ENCODE results near the gene MEF2D.

MEF2D gene

DNA sequence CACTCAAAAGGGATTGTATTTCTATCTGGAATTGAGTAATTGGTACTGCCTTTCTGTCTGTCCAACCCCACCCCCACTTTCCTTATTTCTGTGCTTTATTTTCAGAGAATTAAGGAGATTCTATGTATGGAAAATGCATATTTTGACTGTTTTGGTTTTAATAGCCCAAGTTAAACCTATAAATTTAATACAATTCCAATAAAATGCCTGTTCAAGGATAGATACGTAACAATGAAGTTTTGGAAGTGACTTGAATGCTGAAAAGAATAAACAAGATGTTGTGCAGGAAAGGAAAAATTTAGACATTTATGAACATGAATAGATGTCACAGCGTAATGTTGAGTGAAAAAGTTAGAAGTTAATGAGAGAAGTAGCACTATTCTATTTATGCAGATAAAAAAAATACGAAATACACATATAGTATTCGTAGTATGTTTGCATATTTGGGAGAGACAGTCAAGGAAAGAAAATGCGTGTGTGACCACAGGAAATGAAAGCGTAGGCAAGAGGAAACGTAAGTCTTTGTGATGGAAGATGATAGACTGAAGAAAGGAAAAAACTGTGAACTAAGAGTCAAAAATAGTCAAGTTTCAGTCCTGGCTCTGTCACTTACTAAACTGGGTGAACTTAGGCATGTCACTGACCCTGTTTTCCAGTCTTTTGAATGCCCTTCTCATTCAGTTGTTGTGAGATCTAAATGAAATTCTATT is 62.1 kb downstream of the MEF2D start:
- Histone ChIP-seq H3F3A (ENCODE audit: low read depth) (peaks cover 10% of the 10 kb centered on the region), H3K4me2 (ENCODE audit: low read depth, low read length, poor library complexity, severe bottlenecking) (peak overlapping the region; percentile 77), H3K4me3 (ENCODE audit: low read length, poor library complexity, severe bottlenecking) (peak overlapping the region; percentile 47), H3K9me2 (replicated peaks; ENCODE audit: low read depth, low read length) (no peaks in the 10 kb centered on the region), H3K9me3 (ENCODE audit: insufficient read depth, low read depth, low read length) (no peaks in the 10 kb centered on the region), H3K36me3 (ENCODE audit: insufficient read depth, low read length) (no peaks in the 10 kb centered on the region), H3K27me3 (ENCODE audit: insufficient read depth, low read length, poor library complexity, severe bottlenecking) (no peaks in the 10 kb centered on the region), H4K20me1 (ENCODE audit: insufficient read depth, low read length, poor library complexity, severe bottlenecking) (no peaks in the 10 kb centered on the region), H3K9ac (ENCODE audit: low read depth, low read length, poor library complexity, severe bottlenecking) (peak overlapping the region; percentile 57), H2AFZ (ENCODE audit: low read length) (peak overlapping the region; percentile 29; the same call in 1 of the 2 replicates), H3K79me2 (ENCODE audit: insufficient read depth, low read length) (no peaks in the 10 kb centered on the region), H3K4me1 (ENCODE audit: insufficient read depth, low read length, poor library complexity, severe bottlenecking) (peaks cover 20% of the 10 kb centered on the region)
- no peak for TF ChIP-seq EZH2phosphoT487 (IDR thresholded peaks at IDR 0.05; ENCODE audit: borderline replicate concordance)
- TF ChIP-seq, protein P1, sequence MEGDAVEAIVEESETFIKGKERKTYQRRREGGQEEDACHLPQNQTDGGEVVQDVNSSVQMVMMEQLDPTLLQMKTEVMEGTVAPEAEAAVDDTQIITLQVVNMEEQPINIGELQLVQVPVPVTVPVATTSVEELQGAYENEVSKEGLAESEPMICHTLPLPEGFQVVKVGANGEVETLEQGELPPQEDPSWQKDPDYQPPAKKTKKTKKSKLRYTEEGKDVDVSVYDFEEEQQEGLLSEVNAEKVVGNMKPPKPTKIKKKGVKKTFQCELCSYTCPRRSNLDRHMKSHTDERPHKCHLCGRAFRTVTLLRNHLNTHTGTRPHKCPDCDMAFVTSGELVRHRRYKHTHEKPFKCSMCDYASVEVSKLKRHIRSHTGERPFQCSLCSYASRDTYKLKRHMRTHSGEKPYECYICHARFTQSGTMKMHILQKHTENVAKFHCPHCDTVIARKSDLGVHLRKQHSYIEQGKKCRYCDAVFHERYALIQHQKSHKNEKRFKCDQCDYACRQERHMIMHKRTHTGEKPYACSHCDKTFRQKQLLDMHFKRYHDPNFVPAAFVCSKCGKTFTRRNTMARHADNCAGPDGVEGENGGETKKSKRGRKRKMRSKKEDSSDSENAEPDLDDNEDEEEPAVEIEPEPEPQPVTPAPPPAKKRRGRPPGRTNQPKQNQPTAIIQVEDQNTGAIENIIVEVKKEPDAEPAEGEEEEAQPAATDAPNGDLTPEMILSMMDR (conservative IDR thresholded peaks at IDR 0.05; ENCODE audit: low read length) = no peak

DNA sequence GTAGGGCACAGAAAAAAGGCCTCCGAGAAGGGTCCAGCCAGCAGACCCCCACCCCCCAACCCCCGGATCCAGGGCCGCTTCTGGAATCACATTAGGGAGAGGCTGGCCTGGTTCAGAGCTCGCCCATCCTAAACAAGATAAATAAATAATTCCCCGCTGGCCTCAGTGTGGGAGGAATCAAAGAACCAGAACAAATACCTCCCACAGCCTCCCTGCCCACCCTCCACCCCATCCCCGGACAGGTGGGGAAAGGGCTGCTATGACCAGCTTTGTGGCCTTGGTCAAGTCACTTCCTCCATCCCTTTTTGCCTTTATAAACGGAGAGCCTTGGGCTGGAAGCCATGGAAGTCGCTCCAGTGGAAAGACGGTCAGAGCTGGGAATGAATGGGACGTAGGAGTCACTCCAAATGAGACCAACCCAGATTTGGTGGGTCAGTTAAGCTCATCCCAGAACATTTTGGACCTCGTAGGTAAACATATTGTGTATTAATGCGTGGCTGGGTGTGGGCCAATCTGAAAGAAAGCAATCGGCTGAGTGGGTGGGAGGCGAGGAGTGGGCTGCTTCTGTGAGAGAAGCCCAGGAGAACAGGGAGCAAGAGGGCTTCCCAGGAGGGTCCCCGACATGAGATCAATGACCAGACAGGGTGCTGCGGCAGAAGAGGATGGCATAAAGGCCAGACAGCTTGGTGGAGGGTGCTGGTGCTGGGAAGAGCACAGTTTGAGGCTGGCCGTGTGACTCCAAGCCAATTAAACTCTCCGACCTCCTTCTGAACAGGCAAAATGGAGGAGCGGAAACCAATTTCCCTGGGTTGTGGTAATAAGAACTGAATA is 63.3 kb downstream of the MEF2D start:
- TF ChIP-seq EZH2phosphoT487 (IDR thresholded peaks at IDR 0.05; ENCODE audit: borderline replicate concordance) = no peak
- TF ChIP-seq, protein P1 (conservative IDR thresholded peaks at IDR 0.05; ENCODE audit: low read length) = no peak
- Histone ChIP-seq H3K4me2 (ENCODE audit: low read depth, low read length, poor library complexity, severe bottlenecking) (no peak overlapping the region), H3K4me1 (ENCODE audit: insufficient read depth, low read length, poor library complexity, severe bottlenecking) (peaks cover 20% of the 10 kb centered on the region)

DNA sequence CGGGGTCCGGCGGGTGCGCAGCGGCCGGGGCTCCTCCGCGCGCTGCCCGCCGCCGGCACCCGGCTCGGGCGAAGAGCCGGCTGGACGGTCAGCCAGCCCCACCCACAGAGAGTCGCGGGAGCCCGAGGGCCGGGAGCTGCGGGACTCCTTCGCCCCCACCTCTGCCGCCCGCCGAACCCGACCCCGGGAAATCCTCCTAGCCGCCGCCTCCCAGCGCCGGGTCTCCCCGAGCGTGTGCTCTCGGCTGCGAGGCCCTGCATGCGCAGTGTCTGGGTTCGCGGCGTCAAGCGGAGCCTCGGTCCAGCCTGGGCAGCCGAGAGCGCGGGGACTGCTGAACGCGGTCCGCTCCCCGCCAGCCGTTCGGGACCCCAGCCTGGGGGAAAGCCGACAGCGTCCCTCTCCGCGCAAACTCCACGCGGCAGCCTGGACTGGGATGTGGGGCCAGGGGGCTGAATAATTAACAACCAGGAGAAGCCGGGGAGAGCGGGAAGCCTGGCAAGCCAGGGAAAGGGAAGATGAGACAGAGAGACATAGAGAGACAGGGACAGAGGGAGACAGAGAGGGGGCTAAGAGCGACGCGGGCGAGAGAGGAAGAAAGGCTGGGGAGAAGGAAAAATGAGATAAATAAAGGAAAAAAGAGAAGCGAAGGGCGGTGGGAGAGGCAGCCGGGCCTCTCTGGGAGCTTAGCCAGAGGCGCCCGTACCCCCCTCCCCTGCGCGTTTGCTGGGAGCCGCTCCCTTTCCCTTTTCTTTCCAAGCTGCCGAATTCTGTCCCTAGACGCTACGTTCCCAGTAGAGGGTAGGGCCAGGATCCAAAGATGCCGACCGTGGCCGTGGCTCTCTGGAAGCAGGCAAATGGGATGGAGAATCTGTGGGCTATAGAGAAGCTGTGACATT is 64.2 kb downstream of the MEF2D start:
- Histone ChIP-seq H3K27me3 (ENCODE audit: insufficient read depth, low read length, poor library complexity, severe bottlenecking) (no peaks in the 10 kb centered on the region), H4K20me1 (ENCODE audit: insufficient read depth, low read length, poor library complexity, severe bottlenecking) (no peaks in the 10 kb centered on the region), H3K36me3 (ENCODE audit: insufficient read depth, low read length) (no peaks in the 10 kb centered on the region), H3K79me2 (ENCODE audit: insufficient read depth, low read length) (no peaks in the 10 kb centered on the region), H3K9me3 (ENCODE audit: insufficient read depth, low read depth, low read length) (no peaks in the 10 kb centered on the region), H3K9me2 (replicated peaks; ENCODE audit: low read depth, low read length) (no peaks in the 10 kb centered on the region), H3K4me1 (ENCODE audit: insufficient read depth, low read length, poor library complexity, severe bottlenecking) (peaks cover 20% of the 10 kb centered on the region), H2AFZ (ENCODE audit: low read length) (no peak overlapping the region), H3K4me3 (ENCODE audit: low read length, poor library complexity, severe bottlenecking) (no peak overlapping the region), H3K9ac (ENCODE audit: low read depth, low read length, poor library complexity, severe bottlenecking) (no peak overlapping the region), H3F3A (ENCODE audit: low read depth) (peaks cover 10% of the 10 kb centered on the region), H3K4me2 (ENCODE audit: low read depth, low read length, poor library complexity, severe bottlenecking) (no peak overlapping the region)
- TF ChIP-seq, protein P1 (conservative IDR thresholded peaks at IDR 0.05; ENCODE audit: low read length) = no peak
- no peak for TF ChIP-seq EZH2phosphoT487 (IDR thresholded peaks at IDR 0.05; ENCODE audit: borderline replicate concordance)

More for the DNA sequence above, 63.3 kb downstream of the MEF2D start:
- Histone ChIP-seq H4K20me1 (ENCODE audit: insufficient read depth, low read length, poor library complexity, severe bottlenecking) (no peaks in the 10 kb centered on the region), H3K36me3 (ENCODE audit: insufficient read depth, low read length) (no peaks in the 10 kb centered on the region), H3K9me3 (ENCODE audit: insufficient read depth, low read depth, low read length) (no peaks in the 10 kb centered on the region), H3K9me2 (replicated peaks; ENCODE audit: low read depth, low read length) (no peaks in the 10 kb centered on the region), H3F3A (ENCODE audit: low read depth) (peaks cover 10% of the 10 kb centered on the region), H3K9ac (ENCODE audit: low read depth, low read length, poor library complexity, severe bottlenecking) (no peak overlapping the region), H3K27me3 (ENCODE audit: insufficient read depth, low read length, poor library complexity, severe bottlenecking) (no peaks in the 10 kb centered on the region), H2AFZ (ENCODE audit: low read length) (0 out of 2 replicates have a peak overlapping the region, but pooled peaks have one; percentile 47), H3K79me2 (ENCODE audit: insufficient read depth, low read length) (no peaks in the 10 kb centered on the region), H3K4me3 (ENCODE audit: low read length, poor library complexity, severe bottlenecking) (no peak overlapping the region)
